Progenitor cell of endocrine pancreas (in vitro differentiated cells): ENCODE measurements around the gene SORCS2. TPM values are rescaled to one million over a fixed set of nuclear protein-coding genes. Genes with fewer than 3 reads are reported as not detected.

Experiments used
- DNase-seq: peaks from one replicate; pipeline ENCODE4 v3.0.0; 2021; ENCODE audit warnings: low spot score; ENCODE audit not compliant: unreplicated experiment
- H3K27ac Mint-ChIP-seq: 2 replicates; pipeline ENCODE4 v1.8.0; 2021; ENCODE audit warnings: mild to moderate bottlenecking, moderate library complexity, mixed read lengths
- H3K27me3 Mint-ChIP-seq: 2 replicates; pipeline ENCODE4 v1.8.0; 2021; ENCODE audit warnings: mixed read lengths
- H3K36me3 Mint-ChIP-seq: 2 replicates; pipeline ENCODE4 v1.8.0; 2022; ENCODE audit warnings: mixed read lengths; ENCODE audit not compliant: insufficient read depth
- H3K4me1 Mint-ChIP-seq: 2 replicates; pipeline ENCODE4 v1.8.0; 2021; ENCODE audit warnings: low read depth, mixed read lengths
- H3K4me3 Mint-ChIP-seq: 2 replicates; pipeline ENCODE4 v1.8.0; 2021; ENCODE audit warnings: low read depth, mild to moderate bottlenecking, moderate library complexity, mixed read lengths
- H3K9me3 Mint-ChIP-seq: 2 replicates; pipeline ENCODE4 v1.8.0; 2021; ENCODE audit warnings: low read depth, mixed read lengths
- CTCF ChIP-seq: fragments of 200-600 bp; sonication (generic); IDR thresholded peaks from one replicate; pipeline ENCODE4 v1.5.0; 2021; ENCODE audit warnings: antibody characterized with exemption, mild to moderate bottlenecking; ENCODE audit not compliant: unreplicated experiment
- total RNA-seq: library from RNA; stranded (reverse); gene quantifications from 2 replicates; pipeline ENCODE4 v1.2.1, GENCODE V29; 2021

The SORCS2 gene
- total RNA-seq, 1 donor from 2014 or later: 2.2 TPM

- DNase-seq: no peak
- no peak for TF ChIP-seq CTCF
- Mint-ChIP-seq H3K36me3 (no peaks in the 10 kb centered on the region), H3K9me3 (no peaks in the 10 kb centered on the region), H3K4me3 (no peak overlapping the region), H3K27me3 (peaks cover 4% of the 10 kb centered on the region), H3K27ac (peak overlapping the region; percentile 30), H3K4me1 (peaks cover 6% of the 10 kb centered on the region)
Measured at GRCh38 chr4:7146786-7147115, 45.6 kb upstream of the SORCS2 start.

DNA sequence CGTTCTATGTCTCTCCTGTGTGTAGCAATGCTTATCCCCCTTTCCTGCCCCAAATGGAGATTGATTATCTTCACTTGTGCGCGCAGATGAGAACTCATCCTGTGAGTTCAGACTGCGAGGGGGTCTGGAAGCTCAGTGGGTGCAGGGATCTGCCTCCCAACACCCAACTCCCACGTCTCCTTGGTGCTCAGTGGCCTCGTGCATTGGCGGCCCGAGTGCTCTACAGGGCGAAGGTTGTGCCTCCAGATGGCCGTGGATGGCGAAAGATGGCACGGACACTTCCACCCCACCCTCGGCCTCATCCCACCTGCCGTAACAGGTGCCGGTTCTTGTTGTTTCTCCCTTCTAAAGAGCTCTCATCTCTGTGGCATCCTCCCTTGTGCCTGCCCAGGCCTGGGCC is 45.1 kb upstream of the SORCS2 start:
- TF ChIP-seq CTCF: no peak
- Mint-ChIP-seq H3K27me3 (peaks cover 4% of the 10 kb centered on the region), H3K27ac (peak overlapping the region; percentile 30), H3K9me3 (no peaks in the 10 kb centered on the region), H3K36me3 (no peaks in the 10 kb centered on the region), H3K4me3 (no peak overlapping the region), H3K4me1 (peaks cover 6% of the 10 kb centered on the region)
- no peak for DNase-seq

GRCh38 chr4:7147661-7148310 is 44.6 kb upstream of the SORCS2 start:
- H3K4me3 Mint-ChIP-seq: no peak overlapping the region
- no peak for TF ChIP-seq CTCF
- DNase-seq: no peak
- H3K27ac Mint-ChIP-seq: peak overlapping the region; percentile 67
- H3K36me3 Mint-ChIP-seq: no peaks in the 10 kb centered on the region
- H3K4me1 Mint-ChIP-seq: peaks cover 6% of the 10 kb centered on the region
- no peaks in the 10 kb centered on the region for H3K9me3 Mint-ChIP-seq
- peaks cover 6% of the 10 kb centered on the region for H3K27me3 Mint-ChIP-seq

DNA sequence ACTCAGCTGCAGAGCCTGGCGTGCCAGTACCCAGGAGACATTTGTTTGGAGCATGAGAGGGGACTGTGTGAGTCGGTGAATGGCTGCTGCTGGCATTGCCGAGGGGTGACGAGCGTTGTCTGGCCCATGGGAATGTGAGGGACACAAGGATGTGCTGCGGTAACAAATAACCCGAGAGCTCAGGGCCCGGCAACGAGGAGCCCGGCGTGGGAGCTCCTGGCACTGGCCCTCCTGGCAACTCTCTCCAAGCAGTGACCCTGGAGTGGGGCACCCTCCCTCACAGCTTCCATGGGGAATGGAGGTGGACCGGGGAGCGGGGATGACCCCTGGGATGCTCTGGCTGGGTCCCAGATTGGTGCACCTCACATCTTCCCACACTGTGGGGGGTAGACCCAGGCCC is 44.0 kb upstream of the SORCS2 start:
- Mint-ChIP-seq H3K4me1 (peaks cover 6% of the 10 kb centered on the region), H3K4me3 (no peak overlapping the region), H3K36me3 (no peaks in the 10 kb centered on the region), H3K27me3 (peaks cover 8% of the 10 kb centered on the region), H3K27ac (no peak overlapping the region), H3K9me3 (no peaks in the 10 kb centered on the region)
- no peak for DNase-seq
- TF ChIP-seq CTCF: no peak

- Mint-ChIP-seq H3K4me3 (no peak overlapping the region), H3K4me1 (peaks cover 6% of the 10 kb centered on the region), H3K36me3 (no peaks in the 10 kb centered on the region), H3K27ac (no peak overlapping the region), H3K9me3 (no peaks in the 10 kb centered on the region), H3K27me3 (peaks cover 12% of the 10 kb centered on the region)
- DNase-seq: no peak
- no peak for TF ChIP-seq CTCF
Measured at GRCh38 chr4:7150036-7150635, 42.2 kb upstream of the SORCS2 start.
